Endothelial cell of umbilical vein (primary cell): ENCODE results near the gene PLXNB1. TPM values are rescaled to one million over a fixed set of nuclear protein-coding genes. Genes with fewer than 3 reads are reported as not detected.

ENCODE experiments used
- BruUV-seq: library from RNA; stranded (reverse); fragments of 400-500 nt; replicated peaks from 2 replicates; lab custom pipeline; 2021; lab: Mats Ljungman, UMichigan
- CTCF ChIA-PET: fragments of 300-600, 350-600 bp; sonication (Branson Sonifier 250); formaldehyde crosslinking; loops from one replicate; lab custom pipeline; 2021; ENCODE audit warnings: antibody characterized with exemption, inconsistent platforms; lab: Charles Lee
- POLR2A ChIA-PET: fragments of 300-600, 350-600 bp; sonication (Branson Sonifier 250); formaldehyde crosslinking; loops from one replicate; lab custom pipeline; 2021; ENCODE audit warnings: antibody characterized with exemption, inconsistent platforms; lab: Charles Lee
- DNase-seq: peaks from one replicate; pipeline ENCODE4 v3.0.0-alpha.2; 2011; ENCODE audit warnings: low read depth, low spot score
- FAIRE-seq: peaks from 2 replicates; lab custom pipeline; 2011; peaks lifted over from hg19 to GRCh38; lab: Jason Lieb, UNC
- H2AFZ ChIP-seq: 2 replicates; pipeline ENCODE4 v1.6.0; 2012; ENCODE audit warnings: low read depth, low read length, control low read depth, inconsistent platforms
- H3K27ac ChIP-seq: 2 replicates; pipeline ENCODE4 v1.5.1; 2011; ENCODE audit warnings: low read depth, mild to moderate bottlenecking, control low read depth, low read length, moderate library complexity; ENCODE audit not compliant: insufficient read depth
- H3K27me3 ChIP-seq, 2 experiments: 2 replicates each; pipeline versions ENCODE4 v1.6.0 to v1.6.1; 2011; ENCODE audit warnings: low read length in 2 of 2, mixed read lengths in 1 of 2; ENCODE audit not compliant: control insufficient read depth in 2 of 2, insufficient read depth in 2 of 2
- H3K36me3 ChIP-seq, 2 experiments: 2 replicates in 1 of 2; 3 replicates in 1 of 2; pipeline ENCODE4 v1.5.1; 2011; ENCODE audit warnings: low read length in 2 of 2, mild to moderate bottlenecking in 1 of 2, moderate library complexity in 1 of 2; ENCODE audit not compliant: control insufficient read depth in 2 of 2, insufficient read depth in 2 of 2; ENCODE audit errors: extremely low read depth in 1 of 2
- H3K4me1 ChIP-seq: 3 replicates; pipeline ENCODE4 v1.5.1; 2011; ENCODE audit warnings: mild to moderate bottlenecking, low read length; ENCODE audit not compliant: control insufficient read depth, insufficient read depth; ENCODE audit errors: extremely low read depth
- H3K4me2 ChIP-seq: 2 replicates; pipeline ENCODE4 v1.6.1; 2011; ENCODE audit warnings: low read length, control low read depth, mixed read lengths; ENCODE audit not compliant: insufficient read depth
- H3K4me3 ChIP-seq, 3 experiments: fragments of 200-600 bp in 1 of 3; sonication (generic), shearing (Covaris generic) in 1 of 3; replicated peaks in 1 of 3; 2 replicates each; pipeline ENCODE4 v1.5.1; 2011 to 2016; ENCODE audit warnings: control low read depth in 3 of 3, low read length in 3 of 3, mild to moderate bottlenecking in 2 of 3, inconsistent platforms in 1 of 3, low read depth in 1 of 3, moderate library complexity in 1 of 3; ENCODE audit not compliant: insufficient read depth in 1 of 3
- H3K79me2 ChIP-seq: 2 replicates; pipeline ENCODE4 v1.6.0; 2012; ENCODE audit warnings: low read length, inconsistent platforms; ENCODE audit not compliant: control insufficient read depth, insufficient read depth
- H3K9ac ChIP-seq: replicated peaks from 2 replicates; pipeline ENCODE3; 2011; ENCODE audit warnings: low read length, control low read depth; ENCODE audit not compliant: insufficient read depth; ENCODE audit errors: extremely low read depth
- H3K9me1 ChIP-seq: replicated peaks from 3 replicates; pipeline ENCODE4 v1.6.0; 2011; ENCODE audit warnings: mild to moderate bottlenecking, low read length; ENCODE audit not compliant: control insufficient read depth, insufficient read depth; ENCODE audit errors: extremely low read depth
- H3K9me3 ChIP-seq: replicated peaks from 2 replicates; pipeline ENCODE4 v1.5.1; 2012; ENCODE audit warnings: low read length, inconsistent platforms; ENCODE audit not compliant: control insufficient read depth, insufficient read depth
- H4K20me1 ChIP-seq: replicated peaks from 2 replicates; pipeline ENCODE3; 2011; ENCODE audit warnings: mild to moderate bottlenecking, low read length; ENCODE audit not compliant: control insufficient read depth, insufficient read depth; ENCODE audit errors: extremely low read depth
- CTCF ChIP-seq, 2 donors: IDR thresholded peaks; 1 replicate in 1 of 2; 2 replicates in 1 of 2; pipeline ENCODE4 v1.5.1; 2011; ENCODE audit warnings: low read length in 2 of 2, mild to moderate bottlenecking in 2 of 2, moderate library complexity in 2 of 2, control low read depth in 1 of 2, inconsistent platforms in 1 of 2, low read depth in 1 of 2; ENCODE audit not compliant: insufficient read depth in 1 of 2; ENCODE audit errors: extremely low read depth in 1 of 2
- EZH2 ChIP-seq: IDR thresholded peaks from 2 replicates; pipeline ENCODE4 v1.6.1; 2012; ENCODE audit warnings: borderline replicate concordance, low read depth, mild to moderate bottlenecking, moderate library complexity, low read length, inconsistent platforms; ENCODE audit not compliant: severe bottlenecking
- FOS ChIP-seq: IDR thresholded peaks from 2 replicates; pipeline ENCODE4 v1.6.1; 2011; ENCODE audit warnings: mild to moderate bottlenecking, low read length, moderate library complexity, borderline replicate concordance; ENCODE audit not compliant: insufficient read depth
- GATA2 ChIP-seq: IDR thresholded peaks from 2 replicates; pipeline ENCODE4 v1.7.0; 2011; ENCODE audit warnings: low read depth, mild to moderate bottlenecking, moderate library complexity, mixed read lengths, low read length; ENCODE audit not compliant: insufficient read length, insufficient read depth
- JUN ChIP-seq: IDR thresholded peaks from 2 replicates; pipeline ENCODE4 v1.6.1; 2011; ENCODE audit warnings: borderline replicate concordance, low read depth; ENCODE audit not compliant: insufficient read length, insufficient read depth
- MAX ChIP-seq: IDR thresholded peaks from 2 replicates; pipeline ENCODE4 v1.6.1; 2011; ENCODE audit not compliant: insufficient read depth, insufficient read length
- MYC ChIP-seq: IDR thresholded peaks from one replicate; pipeline ENCODE4 v1.6.1; 2011; ENCODE audit warnings: mild to moderate bottlenecking, low read depth, low read length
- POLR2A ChIP-seq: IDR thresholded peaks from 2 replicates; pipeline ENCODE4 v1.6.1; 2012; ENCODE audit warnings: low read depth, mild to moderate bottlenecking, control low read depth, low read length
- POLR2AphosphoS5 ChIP-seq: IDR thresholded peaks from 2 replicates; pipeline ENCODE4 v1.6.1; 2012; ENCODE audit warnings: low read depth, mild to moderate bottlenecking, control low read depth, low read length, moderate library complexity; ENCODE audit not compliant: insufficient read depth
- dilution Hi-C: fragments of 300-500 bp; cut with MboI; formaldehyde crosslinking; loops from one replicate; pipeline ENCODE4 v1.15.0; 2019; ENCODE audit warnings: low sequenced_read_pairs; ENCODE audit not compliant: extremely low pct_ligation_motif_present
- intact Hi-C: fragments of 100-400 bp; cut with micrococcal nuclease; formaldehyde crosslinking; loops from one replicate; pipeline ENCODE4 v1.10.0; 2022
- polyA plus RNA-seq, 4 experiments: library from polyadenylated mRNA; depleted of rRNA in 3 of 4; stranded (reverse) in 3 of 4; unstranded in 1 of 4; fragments of >200 nt; gene quantifications; 2 replicates each; pipeline versions ENCODE4 v1.2.1 to v1.2.3, GENCODE V29; 2011 to 2012; ENCODE audit warnings: missing spikeins in 1 of 4
- total RNA-seq: library from RNA; stranded (reverse); gene quantifications from 2 replicates; pipeline ENCODE4 v1.2.3, GENCODE V29; 2021

PLXNB1 gene
- total and polyA plus RNA-seq, 2 donors (not counting 3 experiments of a cell fraction or from before 2014, with no cell fraction given) = 43.1 to 45.2 TPM

DNA sequence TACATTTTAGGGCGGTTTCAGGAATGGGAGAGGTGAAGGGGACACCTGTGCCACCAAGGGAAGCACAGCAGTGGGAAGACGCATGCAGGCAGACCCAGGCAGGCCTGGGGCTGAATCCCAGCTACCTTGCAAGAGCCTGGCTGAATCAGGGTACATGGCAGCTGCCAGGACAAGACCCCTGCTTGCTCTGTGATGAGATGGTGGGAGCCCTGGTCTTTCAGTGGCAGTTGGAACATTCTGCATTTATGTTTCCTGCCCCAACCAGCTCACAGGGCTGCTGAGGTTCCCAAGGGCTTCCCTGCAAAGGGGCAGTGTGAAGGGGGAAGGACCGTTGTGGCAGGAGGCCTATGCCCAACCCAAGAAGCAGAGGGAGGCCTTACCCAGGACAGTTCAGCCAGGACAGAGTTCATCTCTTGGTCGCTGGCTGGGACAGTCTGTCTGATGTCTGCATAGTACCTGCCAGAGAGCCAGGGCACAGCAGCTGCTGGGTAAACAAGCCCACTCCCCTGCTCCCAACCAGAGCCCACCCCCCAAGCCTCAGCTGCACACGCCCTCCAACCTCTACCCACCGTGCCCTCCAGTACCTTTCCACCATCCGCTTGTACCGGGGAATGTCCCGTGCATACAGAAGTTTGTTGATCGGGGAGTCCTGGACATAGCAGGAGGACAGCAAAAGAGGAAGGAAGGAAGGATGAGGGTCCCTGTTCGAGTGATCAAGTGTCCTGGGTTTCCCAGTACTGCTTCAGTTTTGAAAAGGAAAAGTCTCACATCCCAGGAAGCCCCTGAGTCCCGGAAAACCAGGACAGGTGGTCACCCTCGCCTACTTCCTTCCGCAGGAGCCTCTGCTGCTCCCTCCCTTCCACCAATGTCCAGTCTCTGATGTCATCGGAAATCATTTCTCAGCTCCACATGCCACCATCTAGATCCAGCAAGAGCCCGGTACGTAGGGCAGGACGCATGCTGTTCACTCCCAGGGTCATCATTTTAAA lies 23.1 kb downstream of the PLXNB1 start:
- no peak for FAIRE-seq
- CTCF ChIA-PET = interaction anchor here (12.6 kb wide), 1 partner anchor 30 kb away, joined by 716 read pairs; no protein-coding TSS in a partner anchor

More for the DNA sequence above, 23.1 kb downstream of the PLXNB1 start:
- peaks cover 7% of the 10 kb centered on the region for H3K4me1 ChIP-seq
- intact Hi-C loops = no loop called here
- H2AFZ ChIP-seq = no peak overlapping the region
- no peak overlapping the region for H3K4me3 ChIP-seq
- H4K20me1 ChIP-seq = no peaks in the 10 kb centered on the region
- H3K9me1 ChIP-seq = no peaks in the 10 kb centered on the region
- no peaks in the 10 kb centered on the region for H3K79me2 ChIP-seq
- TF ChIP-seq GATA2 (no peak), POLR2A (no peak), FOS (no peak), MYC (no peak), POLR2AphosphoS5 (no peak), CTCF (IDR thresholded peaks at IDR 0.05; ENCODE audit: extremely low read depth in 1 of 2, insufficient read depth in 1 of 2, low read depth in 1 of 2, low read length in 2 of 2) (no peak), EZH2 (no peak), MAX (no peak), JUN (no peak)
- POLR2A ChIA-PET = interaction anchor here (0.6 kb wide), 1 partner anchor 213 kb away, joined by 5 read pairs; no protein-coding TSS in a partner anchor
- no peak overlapping the region for H3K9ac ChIP-seq
- no peak overlapping the region for H3K27ac ChIP-seq
- no TSS peak for BruUV-seq
- peaks cover 0 to 30% of the 10 kb centered on the region in 2 experiments for H3K36me3 ChIP-seq
- H3K9me3 ChIP-seq = no peaks in the 10 kb centered on the region
- no peak for DNase-seq
- H3K4me2 ChIP-seq = no peak overlapping the region
- dilution Hi-C loops = no loop called here
- no peaks in the 10 kb centered on the region for H3K27me3 ChIP-seq
